ENCODE measurements around the gene CDPF1.
A peak's percentile ranks its signal among the peaks of the same experiment; 100 is the strongest.

The CDPF1 gene

DNA sequence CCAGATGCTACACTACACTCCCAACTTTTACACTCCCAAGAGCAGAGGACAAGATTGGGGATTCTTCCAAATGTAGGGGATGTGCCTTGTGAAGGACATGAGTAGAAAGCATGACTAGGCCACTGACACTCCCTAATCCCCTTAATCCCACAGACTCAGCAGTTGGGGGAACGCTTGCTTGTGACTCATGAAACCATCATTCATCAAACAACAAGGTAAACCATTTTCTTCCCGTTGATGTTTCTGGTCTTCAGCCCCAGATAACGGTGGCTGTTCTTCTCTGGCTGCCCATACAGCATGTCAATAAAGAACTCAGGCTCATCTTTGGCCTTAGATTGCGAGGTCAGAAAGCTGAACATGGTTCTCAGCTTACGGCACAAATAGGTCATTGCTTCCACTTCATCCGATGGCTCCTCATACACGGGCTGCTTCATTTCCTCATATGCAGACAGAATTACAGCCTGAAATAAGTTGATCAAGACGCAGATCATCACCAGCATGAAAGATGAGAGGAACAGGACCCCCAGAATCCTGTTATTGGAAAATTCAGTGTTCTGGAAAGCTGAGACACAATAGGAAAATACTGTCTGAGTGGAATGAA lies 6.4 kb upstream of the CDPF1 start:
- DNase-seq (ENCODE audit: low spot score), result no peak

DNA sequence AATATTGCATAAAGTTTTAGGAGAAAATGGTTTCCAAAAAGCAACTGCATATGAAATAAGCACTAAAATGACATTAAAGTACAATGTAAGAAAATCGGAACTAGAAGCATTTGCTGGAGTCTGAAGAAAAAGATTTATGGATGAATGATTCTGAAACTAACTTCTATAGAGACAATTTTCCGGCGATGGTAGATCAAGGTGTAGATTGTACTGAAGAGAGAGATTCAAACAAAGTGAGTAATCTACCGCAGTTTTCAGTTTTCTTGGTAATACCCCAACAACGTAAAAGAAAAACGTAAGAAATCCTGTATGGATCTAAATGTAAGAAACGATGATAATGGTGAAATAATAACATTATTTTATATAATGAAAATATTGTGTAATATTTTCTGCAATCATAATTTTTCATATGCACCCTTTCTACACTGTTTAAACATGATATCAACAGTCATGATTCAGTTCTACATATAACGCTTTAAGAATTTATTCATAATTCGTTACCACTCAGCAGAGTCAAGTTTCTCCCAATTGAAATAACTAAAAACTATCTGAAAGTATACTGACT lies 1.8 kb upstream of the CDPF1 start:
- peak; percentile 19 for DNase-seq (ENCODE audit: low spot score)

DNA sequence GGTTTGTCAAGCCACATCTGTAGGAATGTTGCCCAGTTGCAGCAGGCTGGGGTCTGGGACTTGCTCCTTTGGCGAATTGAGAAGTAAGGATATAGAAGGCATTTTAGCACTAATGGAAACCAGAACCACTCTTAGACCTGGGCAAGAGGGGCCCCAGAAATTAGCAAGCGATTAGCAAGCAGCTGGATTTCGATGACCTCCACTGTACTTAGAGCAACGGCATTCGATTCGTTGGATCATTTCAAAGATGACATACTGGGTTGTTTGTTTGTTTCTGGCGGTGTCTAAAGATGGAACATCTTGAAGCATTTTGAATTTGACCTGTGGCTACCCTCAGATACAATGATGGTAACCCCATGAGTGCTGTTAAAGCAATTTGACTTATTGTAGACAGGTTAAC lies 1.2 kb upstream of the CDPF1 start:
- no peak for DNase-seq (ENCODE audit: low spot score)

DNA sequence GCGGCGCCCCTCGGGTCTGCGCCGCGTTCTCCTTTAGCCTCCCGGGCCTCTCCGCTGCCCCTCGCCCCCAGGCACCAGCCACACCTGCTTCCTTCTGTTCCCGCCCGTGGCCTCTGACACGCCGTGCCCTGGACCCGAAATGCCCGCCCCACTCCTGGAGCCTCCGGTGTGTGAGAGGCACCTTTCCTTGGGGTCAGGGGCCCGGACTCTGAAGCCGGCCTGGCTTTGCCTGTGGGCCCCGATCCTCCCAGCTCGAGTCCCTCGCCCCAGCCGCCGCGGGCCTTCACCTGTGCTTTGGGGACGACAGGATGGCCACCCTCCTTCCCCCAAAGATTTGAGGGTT lies 661 bp upstream of the CDPF1 start:
- DNase-seq (ENCODE audit: low spot score), result no peak

DNA sequence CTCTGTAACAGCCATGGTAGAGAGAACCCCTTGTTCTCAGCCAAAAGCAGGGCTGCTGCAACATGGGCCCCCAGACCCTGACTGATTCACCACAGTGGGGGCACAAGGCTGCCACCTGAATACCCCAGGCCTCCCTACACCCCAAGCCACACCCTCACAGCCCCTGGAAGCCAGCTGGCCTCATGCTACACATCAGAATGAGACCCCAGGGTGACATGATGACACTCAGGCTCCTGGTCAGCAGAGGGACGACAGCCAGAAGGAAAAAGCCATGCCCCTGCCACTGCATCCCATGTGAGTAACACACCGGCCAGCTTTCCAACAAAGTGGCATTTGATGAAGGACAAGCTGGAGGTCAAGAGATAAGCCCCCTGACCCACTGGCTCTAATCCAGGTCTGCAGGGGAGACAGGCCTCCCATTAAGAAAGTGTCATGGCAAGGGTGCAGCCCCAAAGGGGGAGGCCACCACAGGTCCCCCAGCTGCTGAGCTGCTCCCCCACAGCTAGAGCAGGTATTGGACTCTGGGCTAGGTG lies 2.6 kb downstream of the CDPF1 start:
- no peak for DNase-seq (ENCODE audit: low spot score)

DNA sequence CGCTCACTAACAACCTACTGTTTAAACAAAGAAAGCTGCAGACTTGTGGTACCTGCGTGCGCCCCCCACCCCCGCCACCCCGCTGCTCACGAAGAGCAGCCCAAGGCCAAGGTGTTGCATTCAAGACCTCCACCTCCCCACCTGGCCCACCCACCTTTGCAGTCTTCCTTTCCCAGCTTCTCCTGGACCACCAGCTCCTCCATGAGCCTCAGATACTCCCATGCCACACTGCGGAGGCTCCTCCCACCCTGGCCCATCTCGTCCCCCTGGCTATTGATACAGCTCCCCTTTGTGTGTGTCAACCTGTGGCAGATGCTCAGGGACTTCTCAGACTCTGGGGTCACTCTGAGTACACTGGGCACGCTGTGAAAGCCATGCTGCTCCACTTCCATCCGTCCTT lies 3.9 kb downstream of the CDPF1 start:
- no peak for DNase-seq (ENCODE audit: low spot score)

DNA sequence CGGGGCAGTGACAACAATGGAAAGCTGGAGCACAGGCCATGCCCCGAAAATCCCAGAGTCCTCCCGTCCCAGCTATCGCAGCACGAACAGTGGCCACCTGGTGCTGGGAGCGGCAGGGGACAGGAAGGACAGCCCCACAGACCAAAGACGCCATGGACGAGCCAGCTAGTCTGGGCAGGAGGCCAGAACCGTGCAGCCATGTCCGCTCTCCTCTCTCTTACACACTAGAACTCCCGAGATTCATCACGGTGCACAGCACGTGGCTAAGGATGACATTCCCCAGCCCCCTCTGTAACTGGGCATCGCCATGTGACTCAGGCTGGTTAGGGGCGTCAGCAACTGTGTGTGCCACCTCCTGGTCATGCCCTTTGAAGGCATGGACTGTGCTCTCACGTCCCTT lies 4.6 kb downstream of the CDPF1 start:
- DNase-seq (ENCODE audit: low spot score), result no peak

DNA sequence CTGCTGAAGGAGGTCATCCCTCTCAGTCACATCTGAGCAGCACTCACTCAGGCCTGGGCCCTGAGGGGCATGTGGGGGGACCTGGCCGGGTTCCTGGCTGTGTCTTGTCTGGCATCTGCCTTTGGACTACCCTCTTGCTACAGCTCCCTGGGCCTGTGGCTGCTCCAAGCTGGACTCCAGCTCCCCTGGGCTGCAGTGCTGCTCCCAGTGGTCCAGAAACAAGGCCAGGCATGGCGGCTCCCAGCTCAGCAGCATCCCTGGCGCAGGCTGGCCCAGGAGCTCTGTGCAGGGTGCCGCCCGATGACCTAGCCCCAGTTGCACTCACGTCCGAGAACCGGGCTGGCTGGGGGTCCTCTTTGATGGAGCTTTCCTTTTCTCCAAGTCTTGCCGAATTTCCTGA lies 5.3 kb downstream of the CDPF1 start:
- DNase-seq (ENCODE audit: low spot score), result no peak

DNA sequence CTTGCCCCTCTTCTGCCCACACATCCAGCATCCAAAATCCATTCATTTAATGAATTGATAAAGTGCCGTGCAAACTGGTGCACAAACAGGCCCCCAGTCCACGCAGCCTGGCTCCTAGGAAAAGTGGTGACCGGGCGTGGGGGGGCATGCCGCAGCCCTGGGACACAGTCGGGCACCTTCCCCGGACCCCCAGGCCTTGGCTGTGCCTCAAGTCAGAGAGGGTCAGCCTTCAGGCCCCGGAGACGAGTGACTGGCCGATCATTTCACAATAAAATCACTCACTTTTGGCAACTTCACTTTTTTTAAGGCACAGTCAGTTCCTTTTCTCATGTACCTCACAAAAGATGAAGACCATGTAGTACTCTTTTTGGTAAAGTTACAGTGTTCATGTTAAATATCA lies 8.0 kb downstream of the CDPF1 start:
- no peak for DNase-seq (ENCODE audit: low spot score)

DNA sequence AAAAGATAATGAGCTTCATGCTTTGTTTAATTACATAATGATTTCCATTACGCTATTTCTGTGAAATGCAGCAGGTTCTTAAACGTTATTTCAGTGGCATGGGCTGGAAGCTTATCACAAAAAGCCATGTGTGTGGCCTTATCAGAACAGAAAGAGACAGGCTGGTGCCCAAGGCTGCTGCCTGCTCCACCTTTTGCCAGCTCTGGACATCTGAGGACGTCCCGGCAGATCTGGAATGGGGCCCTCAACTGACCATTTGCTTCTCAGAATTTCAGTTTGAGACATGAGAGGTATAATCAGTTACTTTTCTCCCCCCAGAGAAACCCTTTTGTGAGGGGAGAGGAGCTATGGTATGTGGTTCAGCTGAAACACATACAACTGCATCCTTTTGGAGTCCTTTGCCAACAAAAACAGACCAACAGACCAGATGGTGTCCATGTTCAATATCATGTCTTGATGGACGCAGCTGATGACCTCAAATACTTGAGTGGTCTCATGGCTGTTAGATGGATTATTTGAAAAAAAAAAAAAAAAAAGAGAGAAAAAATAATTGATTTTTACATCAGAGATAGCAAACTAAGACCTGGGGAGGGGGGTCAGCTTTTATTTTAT lies 8.6 kb downstream of the CDPF1 start:
- DNase-seq (ENCODE audit: low spot score), result no peak

DNA sequence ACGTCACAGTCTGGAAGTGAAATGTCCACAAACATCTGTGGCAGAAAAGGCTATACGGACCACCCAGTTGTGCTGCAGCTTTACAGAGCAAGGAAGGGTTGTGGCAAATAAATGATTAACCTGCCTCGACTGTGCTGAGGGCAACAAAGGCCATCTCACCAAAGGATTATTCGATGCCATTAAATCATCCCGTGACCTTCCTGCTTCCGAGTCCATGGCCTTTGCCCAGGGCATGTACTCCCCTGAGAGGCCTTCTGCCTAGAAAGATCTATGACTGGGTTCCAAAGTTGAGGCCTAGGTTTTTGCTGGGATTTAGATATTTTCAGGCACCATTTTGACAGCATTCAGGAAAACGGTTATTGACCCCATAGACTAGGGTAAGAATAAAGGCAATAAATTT lies 9.2 kb downstream of the CDPF1 start:
- DNase-seq (ENCODE audit: low spot score), result no peak

DNA sequence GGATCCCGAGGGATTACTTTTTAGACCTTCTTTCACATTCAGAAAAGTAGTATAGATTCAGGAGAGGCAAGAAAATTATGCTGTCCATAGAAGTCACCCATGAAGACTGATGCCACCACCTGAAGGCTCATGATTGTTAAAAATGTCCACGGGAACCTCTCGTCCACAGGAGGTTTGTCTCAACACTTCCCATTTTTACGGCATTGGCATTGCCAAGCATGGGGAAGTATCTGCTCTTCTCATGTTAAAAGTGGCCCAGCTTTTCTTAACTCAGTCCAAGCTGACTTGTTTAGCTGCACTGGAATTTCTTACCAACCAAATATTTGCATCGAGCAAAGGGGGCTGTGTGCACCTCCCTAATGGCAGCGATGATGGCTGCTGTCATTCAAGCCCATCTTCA lies 9.6 kb downstream of the CDPF1 start:
- no peak for DNase-seq (ENCODE audit: low spot score)

DNA sequence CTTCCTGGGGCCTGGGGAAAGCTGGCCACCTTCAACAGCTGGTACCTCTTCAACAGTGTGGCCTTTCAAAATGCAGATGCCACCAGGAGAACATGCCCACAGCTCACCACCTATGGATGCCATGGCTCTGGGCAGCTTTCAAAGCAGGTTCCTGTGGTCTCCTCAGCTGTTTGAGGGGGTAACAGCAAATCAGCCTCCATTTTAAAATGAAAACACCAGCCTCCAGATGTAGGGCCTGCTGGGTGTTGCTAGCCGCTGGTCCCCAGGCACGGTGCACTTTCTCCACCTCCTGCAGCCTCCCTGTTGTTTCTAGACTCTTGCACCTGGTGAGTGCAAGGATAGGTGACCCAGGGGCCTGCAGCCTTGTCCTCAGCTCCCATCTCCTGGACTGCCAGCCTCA lies 10.0 kb downstream of the CDPF1 start:
- DNase-seq (ENCODE audit: low spot score), result no peak

DNA sequence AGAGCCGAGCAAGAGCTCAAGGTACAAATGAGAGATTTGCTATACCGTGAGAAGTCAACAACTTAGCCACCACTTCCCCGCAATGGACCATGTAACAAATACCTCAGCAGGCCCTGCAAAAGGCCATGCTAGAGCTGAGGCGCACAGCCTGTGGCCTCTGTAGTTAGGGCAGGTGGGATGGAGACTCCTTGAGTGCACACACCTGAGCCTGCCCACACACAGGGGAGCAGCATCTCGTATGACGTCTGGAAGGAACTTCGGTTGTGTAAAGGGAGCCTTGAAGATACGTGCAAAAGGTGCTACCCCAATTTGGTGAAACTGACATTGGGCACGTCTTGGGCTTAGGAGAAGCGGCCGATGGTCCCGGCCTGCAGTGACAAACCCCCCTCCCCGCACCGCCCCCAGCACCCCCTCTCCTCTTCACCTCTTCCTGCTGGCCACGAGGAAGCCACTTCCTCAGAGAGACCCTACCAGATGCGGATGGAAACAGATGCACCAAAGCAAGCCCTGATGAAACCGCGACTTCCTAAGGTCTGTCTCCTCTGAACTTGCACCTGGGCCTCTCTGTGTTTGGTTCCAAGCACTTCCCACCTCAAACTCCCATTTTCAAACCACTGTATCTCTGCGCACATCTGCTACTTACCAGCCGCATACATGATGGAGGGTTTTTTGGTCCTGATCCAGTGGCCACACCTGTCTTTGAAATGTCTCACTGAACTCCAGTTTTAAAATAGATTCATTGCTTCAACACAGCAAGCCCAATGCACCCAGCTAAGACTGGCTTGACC lies 10.6 kb downstream of the CDPF1 start:
- no peak for DNase-seq (ENCODE audit: low spot score)

DNA sequence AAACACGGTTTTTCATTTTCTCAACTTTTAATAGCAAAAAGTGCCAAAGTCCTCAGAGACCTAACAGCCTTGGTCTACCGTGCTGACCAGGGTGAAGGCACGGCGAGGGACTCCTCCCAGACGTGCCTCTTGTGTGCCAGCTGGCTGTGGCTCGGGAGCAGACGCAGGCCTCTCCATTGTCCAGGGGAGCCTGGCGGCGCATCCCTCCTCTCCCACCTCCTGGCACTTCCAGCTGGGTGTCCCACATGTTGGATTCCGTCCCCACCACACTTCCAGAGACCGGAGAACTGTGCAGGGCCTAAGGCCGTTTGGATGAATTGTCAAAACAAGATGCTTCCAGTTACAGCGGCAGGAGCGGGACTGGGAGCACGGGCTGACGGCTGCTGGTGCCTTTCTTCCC lies 11.6 kb downstream of the CDPF1 start:
- no peak for DNase-seq (ENCODE audit: low spot score)

DNA sequence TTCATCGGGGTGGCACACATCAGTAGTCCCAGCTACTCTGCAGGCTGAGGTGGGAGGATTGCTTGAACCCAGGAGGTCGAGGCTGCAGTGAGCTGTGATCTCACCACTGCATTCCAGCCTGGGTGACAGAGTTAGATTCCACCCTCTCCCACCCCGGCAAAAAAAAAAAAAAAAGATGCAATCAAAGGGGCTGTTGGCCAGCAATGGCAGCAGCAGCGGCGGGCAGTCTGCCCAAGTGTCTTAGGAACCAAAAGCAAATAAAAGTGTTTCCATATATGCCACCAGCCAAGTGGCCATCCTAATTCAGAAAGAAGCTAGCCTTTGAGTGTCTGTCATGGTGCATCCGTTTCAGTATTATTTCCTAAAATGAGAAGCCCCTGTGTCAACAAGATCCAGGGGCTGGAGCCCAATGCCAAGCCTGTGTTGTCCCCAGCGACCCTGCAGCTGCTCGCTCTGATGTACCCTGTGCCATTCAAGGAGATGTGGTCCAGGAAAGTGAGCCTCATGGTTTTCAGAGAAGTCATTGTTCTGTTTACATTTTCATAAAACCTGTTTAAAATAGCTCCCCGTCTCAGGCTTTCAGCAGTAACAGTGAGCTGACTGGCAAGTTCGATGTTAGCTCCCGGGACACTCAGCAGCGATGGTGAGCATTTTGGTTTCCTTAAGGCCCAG lies 12.5 kb downstream of the CDPF1 start:
- DNase-seq (ENCODE audit: low spot score), result no peak

DNA sequence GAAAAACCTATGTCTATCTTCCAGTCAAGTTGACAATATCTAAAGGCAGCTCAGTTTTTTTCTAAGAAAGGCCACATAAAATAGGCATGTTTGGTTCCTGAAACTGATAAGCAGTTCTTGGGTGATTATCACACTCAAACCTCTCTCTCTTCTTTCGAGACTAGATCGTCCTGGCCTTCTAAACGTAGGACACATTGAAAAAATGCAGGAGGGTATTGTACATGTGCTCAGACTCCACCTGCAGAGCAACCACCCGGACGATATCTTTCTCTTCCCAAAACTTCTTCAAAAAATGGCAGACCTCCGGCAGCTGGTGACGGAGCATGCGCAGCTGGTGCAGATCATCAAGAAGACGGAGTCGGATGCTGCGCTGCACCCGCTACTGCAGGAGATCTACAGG lies 15.1 kb downstream of the CDPF1 start:
- no peak for DNase-seq (ENCODE audit: low spot score)

DNA sequence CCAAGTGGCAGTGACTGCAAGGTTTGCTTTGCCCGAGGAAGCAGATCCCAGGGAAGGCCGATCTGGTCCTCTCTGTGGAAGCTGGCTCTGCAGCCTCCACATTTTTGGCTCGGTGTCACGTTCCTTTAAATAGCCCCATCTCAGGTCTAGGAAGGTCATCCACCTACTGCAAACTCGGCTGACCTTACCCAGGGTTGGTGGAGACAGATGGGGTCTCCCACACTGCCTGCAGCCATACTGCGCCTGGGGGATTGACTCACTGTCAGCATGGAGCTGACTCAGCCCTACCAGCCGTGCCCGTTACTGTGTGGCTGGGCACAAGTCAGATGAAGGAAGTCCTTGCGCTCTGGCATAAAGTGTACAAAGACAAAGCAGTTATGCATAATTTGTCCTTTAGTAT lies 16.9 kb downstream of the CDPF1 start:
- DNase-seq (ENCODE audit: low spot score), result no peak

DNA sequence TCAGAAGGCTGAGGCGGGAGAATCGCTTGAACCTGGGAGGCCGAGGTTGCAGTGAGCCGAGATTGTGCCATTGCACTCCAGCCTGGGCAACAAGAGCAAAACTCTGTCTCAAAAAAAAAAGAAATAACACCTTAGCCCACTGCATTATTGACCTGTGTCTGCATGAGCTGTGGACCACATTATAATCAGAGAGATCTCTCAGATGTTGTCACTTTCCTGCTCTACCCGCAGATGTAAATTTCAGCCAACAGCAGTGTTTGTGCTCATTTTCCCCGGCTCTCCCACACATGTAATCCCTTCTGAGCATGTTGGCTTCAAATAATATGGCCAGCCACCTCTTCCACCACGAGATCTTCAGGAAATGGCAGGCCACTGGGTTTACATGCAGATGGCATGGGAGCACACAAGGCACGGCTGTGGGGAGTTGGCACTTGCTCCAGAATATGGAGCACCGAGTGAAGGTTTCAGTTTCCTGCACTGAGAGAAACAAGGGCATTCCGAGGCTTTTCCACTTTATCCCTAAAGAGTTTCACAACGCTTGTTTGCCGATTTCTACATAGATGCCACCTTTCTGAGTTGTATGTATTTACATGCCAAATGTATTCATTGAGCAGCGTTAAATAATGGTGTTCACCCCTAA lies 19.7 kb downstream of the CDPF1 start:
- DNase-seq (ENCODE audit: low spot score), result no peak

DNA sequence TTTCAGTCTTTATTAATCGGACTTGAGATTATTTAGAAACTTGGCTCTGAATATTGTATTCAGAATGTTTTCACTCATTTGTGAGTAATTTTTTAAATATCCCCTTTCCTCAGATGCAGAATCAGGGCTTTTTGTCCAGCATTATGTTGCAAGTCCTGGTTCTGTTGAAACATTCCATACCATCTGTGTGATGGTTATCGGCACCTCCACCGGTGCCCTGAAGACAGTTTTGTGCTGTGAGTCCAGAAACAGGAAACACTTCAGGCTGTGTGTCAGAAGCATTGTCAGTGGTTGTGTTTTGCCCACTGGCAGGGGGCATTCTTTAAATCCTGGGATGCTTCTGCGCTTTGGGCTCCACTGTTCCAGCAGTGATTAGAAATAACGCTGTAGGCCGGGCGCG lies 20.4 kb downstream of the CDPF1 start:
- DNase-seq (ENCODE audit: low spot score), result no peak

DNA sequence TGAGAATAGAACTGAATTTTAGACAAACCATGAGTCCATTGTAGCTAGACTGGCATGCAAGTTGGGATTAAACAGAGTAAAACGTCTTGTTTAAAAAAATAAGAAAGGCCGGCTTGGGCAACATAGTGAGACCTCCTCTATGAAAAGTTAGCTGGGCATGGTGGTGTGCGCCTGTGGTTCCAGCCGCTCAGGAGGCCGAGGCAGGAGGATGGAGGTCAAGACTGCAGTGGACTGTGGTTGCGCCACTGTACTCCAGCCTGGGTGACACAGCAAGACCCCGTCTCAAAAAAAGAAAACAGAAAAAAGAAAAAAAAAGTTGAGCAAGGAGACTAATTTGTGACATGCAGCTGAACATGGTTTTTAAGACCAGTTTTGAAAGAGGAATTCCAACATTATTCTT lies 23.5 kb downstream of the CDPF1 start:
- DNase-seq (ENCODE audit: low spot score), result no peak

DNA sequence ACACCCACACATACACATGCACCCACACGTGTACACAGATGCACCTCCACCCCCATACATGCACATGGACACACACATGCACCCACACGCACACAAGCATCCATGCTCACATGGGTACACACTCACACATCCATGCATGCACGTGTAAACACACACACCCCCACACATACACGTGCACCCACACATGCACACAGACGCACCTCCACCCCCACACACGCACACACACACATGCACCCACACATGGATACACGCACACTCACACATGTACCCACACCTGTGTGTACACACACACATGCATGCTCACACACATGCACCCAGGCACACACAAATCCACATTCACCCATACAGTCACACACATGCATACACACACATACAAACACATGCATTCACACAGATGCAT lies 24.5 kb downstream of the CDPF1 start:
- no peak for DNase-seq (ENCODE audit: low spot score)
